GM19193 (cell line): ENCODE measurements around the gene WDR11.

Experiments
- POLR2A ChIP-seq: IDR thresholded peaks from 4 replicates; pipeline ENCODE4 v1.6.1; 2011; ENCODE audit not compliant: insufficient read depth, insufficient read length; ENCODE audit errors: extremely low read depth

The WDR11 gene

DNA sequence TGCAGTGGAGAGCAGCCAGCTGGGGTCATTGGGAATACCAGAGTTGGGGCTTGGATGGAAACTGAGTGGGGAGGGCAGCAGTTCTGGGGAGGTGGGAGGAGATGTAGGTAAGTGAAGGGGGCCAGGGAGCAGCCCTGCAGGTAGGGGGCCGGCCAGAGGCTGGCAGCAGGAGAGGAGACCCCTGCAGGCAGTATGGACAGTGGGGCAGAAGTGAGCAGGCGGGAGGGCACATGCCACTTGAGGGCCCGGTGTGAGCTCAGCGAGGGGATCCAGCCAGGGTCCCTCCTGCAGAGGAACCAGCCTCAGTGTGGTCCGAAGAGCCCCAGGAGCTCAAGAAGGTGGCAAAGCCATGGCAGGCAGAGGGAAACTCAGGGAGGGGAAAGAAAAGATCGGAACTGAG, 75.4 kb downstream of the WDR11 start:
- no peak for TF ChIP-seq POLR2A

DNA sequence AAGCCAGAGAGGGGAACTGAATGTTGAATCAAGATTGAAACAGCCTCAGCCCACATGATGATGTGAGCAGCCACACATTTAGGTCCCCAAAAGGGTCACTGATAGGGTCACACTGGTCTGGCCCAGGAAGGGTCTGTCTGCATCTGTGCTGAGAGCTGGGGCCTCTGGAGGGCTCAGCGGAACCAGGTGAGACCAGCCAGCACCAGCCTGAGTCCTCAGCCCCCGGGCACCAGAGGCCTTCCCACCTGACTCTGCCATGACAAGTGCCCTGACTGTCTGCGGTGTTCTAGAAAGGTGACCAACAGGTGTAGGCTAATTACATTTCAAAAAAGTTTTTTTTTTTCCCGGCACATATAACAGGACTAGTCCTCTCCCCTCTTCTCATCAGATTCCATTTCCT, 76.2 kb downstream of the WDR11 start:
- no peak for TF ChIP-seq POLR2A

DNA sequence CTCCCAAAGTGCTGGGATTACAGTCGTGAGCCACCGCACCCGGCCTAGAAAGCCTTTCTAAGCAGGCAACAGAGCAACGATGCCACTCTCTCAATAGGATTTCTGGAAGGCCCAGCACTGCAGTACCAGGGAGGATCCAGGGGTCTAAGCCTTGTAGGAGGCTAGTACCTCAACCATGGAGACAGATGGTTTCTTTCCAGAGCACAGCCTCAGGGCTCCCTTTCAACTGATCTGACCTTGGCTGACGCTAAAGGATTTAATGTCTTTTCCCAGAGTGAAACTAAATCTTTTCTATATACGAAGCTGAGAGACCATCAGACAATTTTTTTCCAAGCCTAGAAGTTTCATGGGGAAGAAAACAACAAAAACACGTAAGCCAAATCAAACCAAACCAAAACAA, 78.0 kb downstream of the WDR11 start:
- TF ChIP-seq POLR2A, result no peak

DNA sequence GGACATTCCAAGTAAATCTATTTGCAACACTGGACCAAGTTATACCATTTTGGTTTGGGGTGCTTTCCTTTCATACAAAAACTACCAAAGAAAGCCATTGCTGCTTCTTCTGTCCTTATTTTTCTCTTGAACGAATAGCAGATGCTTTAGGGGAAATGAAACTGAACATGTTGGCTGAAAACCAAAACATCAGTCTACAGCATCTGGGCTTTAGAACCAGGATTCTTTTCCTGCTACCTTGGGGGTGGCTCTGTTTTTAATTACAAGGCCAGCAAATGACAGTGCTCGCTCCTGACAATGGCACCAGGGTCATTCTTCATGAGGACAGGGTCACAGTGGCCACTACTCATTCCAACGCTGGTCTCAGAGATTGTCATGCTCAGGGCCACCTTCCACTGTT, 80.3 kb downstream of the WDR11 start:
- no peak for TF ChIP-seq POLR2A

DNA sequence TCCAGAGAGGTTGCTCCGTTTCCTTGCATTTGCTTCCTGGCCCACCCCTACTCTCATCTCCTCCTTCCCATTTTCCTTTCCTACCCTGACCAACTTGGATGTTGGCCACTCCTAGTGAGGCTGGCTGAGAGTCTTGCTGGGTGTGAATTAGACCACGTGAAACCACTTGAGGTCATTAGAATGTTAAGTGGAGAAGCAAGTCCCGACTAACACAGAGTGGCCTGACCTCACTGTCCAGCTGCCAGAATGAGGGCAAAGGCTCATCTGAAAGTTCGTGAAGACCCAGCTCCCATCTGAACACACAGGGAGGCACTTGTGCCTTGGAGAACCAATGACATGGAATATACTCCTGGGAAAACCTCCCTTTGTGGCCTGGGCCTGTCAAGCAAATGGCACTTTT, 80.8 kb downstream of the WDR11 start:
- TF ChIP-seq POLR2A, result no peak

DNA sequence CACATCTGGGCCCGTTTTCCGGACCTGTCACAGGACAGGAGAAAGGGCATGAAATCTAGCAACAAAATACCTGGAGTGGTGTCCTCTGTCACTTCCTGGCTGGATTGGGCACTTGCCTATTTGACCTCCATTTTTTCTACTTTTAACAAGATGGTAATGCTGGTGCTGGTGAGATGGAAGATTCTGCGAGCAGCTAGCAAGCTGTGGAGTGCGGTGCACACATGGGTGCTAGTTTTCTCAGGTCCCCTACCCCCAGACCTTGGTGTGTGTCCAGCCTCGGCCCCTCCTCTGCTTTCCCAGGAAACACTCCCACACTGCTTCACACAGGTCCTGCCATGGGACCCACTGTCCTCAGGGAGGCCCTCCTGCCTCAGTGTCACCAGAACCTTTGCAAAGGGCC, 87.7 kb downstream of the WDR11 start:
- TF ChIP-seq POLR2A, result no peak

DNA sequence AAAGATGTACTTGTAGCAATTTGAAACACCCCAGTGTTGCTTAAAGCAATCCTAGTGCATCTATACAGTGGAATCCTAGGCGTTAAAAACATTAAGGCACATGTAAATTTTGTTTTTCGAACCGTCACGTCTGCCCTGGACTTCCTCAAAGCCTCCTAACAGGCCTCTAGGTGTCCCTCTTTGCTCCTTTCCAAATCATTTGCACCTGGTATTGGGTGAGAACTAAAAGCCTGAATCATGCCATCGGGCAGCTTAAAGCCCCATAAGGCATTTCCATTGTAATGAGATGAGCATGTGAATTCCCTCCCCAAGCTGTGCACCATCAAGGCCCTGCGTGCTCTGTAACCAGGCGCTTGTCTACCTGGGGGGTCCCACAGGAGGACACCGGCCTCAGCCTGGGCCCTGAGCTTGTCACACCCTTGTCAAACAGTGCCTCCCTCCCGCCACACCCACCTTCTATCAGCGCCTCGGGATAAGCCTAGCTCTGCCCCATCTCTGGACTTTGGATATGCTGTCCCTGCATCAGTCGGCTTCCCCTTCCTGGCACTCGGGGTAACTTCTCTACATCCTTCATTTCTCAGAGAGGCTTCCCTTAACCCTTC, 89.2 kb downstream of the WDR11 start:
- no peak for TF ChIP-seq POLR2A

DNA sequence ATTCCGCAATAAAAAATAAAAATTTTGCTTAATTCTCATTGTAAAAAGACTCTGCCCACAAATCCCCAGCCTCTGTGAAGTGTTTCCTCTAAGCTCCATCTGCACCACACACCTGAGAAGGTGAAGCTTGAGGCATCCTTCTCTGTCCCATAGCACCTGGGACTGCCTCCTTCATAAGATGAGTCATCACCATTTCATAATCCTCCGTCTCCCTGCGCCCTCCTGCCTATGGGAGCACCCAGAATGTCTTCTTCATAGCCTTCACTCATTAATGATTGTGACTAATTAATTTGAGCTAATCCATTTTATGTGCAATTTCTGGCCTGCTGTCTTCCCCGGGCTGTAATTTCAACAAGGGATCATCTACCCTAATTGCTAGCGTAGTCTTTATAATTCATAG, 90.3 kb downstream of the WDR11 start:
- TF ChIP-seq POLR2A, result no peak

DNA sequence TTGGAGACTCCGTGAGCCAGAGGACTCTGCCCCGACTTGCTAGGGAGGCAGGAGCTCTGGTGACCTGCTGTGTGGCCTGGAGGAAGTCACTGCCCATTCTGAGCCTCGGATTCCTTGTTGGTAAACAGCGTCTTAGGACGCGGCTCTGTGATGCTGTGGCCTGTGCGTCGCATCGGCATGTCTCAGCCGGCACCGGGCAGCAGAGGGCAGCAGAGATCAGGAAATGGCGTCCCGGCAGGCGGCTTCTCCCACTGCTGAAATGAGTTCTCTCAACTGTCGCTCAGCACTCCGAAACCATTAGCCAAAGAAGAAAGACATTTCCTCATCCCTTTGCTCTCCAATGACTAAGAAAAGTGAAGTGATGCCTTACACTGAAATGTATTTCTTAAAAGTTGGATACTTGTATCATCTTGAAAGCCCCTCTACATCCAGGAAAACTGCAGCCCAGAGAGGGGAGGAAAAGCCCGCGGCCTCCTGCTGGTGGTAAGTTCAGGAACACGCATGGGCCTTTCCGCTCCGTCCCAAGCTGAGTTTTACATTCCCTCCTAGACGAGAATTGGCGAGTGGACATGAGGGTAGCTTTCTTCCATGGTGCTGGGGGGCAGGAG, 91.7 kb downstream of the WDR11 start:
- no peak for TF ChIP-seq POLR2A

DNA sequence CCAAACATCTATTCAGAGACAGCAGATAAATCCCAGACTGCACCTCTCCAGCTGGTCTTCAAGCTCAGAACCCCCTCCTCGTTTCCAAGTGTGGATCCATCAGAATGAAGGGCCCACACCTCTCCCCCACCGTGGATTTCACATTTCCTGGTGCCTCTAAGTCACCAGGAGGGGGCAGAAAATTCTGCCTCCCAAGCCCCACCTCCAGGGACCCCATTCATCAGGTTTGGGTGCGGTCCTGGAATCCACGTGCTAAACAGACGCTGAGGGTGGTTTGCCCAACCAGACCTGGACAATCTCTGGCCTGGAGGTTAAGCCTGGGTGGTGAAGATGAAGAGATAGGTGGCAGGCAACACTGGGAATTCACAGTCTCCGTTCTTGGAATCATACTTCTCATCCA, 92.4 kb downstream of the WDR11 start:
- TF ChIP-seq POLR2A, result no peak

DNA sequence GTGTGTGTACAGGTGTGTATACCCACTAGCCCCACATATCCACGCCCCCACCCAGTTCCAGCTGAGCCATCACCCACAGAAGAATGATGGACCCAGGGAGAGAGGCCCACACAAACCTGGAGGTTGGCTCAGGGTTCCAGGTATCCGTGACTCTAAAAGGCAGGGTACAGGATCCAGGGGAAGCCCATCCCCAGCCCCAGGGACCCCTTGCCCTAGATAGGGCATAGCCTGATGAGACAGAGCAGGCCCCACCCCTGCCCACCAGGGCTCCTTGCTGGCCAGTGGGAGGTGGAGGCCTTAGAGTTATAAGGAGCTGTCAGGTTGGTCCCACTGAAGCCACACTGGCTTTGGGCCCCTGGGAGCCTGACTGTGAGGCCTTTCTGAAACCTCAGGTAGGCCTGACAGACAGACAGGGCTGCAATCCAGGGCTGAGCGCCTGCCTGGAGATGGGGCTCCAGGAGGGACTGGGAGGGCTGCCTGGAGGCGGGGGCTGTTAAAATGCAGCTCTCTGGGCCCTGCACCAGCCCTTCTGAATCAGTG, 93.5 kb downstream of the WDR11 start:
- no peak for TF ChIP-seq POLR2A

DNA sequence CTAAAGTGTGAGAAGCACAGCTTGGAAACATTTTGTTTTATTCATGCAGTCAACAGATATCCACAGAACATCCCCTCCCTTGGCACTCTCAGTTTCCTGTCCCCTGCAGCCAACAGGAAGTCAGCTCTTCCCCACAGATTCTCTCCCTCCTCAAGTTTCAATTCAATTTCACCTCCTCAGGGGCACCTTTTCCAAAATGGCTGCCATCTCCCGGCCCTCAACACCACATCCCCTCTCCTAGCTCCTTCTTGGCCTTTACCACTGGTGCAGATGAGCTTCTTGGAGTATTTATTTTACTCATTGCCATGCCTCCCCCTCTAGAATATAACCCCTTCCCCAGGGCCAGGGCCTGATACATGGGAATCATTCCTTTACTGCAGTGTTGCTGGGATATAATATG, 94.0 kb downstream of the WDR11 start:
- no peak for TF ChIP-seq POLR2A

DNA sequence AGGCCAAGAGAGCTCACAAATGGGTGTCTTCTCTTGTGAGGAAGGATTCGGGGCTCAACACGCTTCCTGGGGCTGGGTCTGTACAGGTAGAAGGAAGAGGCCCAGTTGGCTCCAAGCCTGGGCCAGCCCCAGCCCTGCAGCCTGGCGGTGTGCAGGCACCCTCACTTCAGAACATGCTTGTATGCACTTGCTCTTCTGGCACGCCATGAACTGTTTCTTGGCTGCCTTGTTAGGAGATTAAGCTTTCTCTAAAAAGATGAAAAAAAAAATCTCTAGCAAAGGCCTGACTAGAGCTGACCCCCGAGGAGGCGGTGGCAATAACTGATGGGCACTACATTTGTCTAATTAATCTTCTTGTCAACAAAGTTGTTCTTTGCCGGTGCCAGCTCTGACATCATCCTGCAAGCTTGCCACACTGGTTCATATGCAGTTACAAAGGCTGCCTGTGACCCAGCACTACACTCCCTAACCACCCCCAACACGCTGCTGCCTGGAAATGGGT, 94.7 kb downstream of the WDR11 start:
- no peak for TF ChIP-seq POLR2A

DNA sequence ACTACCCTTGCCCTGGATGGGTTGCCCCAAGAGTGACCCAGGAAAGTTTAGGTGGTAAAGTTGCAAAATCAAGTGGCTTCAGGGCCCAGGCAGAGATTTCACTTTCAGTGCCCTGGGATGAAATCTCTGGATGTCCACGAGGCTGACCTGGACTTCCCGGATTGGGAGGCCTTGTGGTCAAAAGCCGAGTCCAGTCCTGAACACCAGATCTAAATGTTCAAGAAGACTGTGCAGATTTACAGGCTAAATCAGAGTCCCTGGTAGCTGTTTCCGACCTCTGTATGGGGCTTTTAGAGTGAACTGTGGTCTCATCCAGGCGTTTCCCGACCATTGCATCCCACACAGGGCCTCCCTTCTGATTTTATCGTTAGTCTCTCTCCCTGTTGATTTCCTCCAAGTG, 95.3 kb downstream of the WDR11 start:
- no peak for TF ChIP-seq POLR2A

DNA sequence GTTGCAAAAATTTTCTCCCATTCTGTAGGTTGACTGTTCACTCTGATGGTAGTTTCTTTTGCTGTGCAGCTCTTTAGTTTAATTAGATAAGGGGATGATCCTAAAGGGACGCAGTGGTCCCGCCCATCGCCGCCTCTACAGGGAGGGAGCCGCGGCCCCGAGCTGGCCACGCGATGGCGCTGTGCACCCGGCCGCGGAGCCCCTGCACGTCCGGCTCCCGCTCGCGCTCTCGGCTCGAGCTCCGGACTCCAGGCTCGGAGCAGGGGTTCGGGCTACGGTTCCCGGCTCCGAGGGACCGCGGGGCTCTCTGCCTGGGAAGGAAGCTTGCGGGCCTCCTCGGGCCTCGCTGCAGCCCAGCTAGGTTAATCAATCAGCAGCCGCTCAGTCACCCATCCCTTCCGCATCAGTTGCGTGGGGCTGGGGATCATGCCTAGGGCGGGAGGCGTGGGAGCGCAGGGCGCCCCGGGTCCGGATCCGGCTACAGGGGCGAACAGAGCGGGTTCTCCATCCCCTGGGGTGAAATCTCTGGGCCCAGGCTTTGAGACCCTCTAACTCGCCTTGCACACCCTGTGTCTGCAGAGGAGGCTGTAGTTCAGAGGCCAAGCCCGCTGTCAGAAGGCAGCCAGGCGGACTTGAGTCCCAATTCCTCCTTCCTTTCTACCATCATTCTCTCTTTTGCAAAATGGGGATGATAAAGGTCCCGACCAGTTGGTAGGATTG, 97.9 kb downstream of the WDR11 start:
- no peak for TF ChIP-seq POLR2A

DNA sequence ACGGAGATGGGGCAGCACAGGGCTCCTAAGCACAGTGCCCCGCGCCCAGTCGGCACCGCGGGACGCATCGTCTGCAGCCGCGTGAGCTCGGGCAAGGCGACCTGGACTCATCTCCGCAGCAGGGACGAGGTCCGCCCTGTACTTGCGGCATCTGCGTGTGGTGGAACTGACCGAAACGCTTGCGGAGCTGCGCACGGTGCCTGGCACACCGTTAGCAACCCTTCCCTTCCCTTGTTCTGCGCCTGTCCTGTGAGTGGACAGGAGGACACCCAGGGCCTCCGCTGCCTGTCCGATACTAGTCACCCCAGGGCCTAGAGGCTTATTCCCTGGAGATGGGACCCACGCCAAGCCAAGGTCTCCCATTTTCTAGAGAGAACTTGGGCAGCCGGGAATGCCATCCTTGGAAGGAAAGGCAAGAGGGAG, 98.5 kb downstream of the WDR11 start:
- TF ChIP-seq POLR2A, result no peak
